ENCODE results near the gene SS18. TPM values are rescaled to one million over a fixed set of nuclear protein-coding genes. Genes with fewer than 3 reads are reported as not detected.

SS18 gene
- total and polyA plus RNA-seq, 2 of the 13 experiments (the other 11 are each of a cell fraction or from before 2014, with no cell fraction given), result 49.2 to 82.7 TPM

- TF ChIP-seq, protein P1, sequence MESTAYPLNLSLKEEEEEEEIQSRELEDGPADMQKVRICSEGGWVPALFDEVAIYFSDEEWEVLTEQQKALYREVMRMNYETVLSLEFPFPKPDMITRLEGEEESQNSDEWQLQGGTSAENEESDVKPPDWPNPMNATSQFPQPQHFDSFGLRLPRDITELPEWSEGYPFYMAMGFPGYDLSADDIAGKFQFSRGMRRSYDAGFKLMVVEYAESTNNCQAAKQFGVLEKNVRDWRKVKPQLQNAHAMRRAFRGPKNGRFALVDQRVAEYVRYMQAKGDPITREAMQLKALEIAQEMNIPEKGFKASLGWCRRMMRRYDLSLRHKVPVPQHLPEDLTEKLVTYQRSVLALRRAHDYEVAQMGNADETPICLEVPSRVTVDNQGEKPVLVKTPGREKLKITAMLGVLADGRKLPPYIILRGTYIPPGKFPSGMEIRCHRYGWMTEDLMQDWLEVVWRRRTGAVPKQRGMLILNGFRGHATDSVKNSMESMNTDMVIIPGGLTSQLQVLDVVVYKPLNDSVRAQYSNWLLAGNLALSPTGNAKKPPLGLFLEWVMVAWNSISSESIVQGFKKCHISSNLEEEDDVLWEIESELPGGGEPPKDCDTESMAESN (CRISPR knock-in tag; conservative IDR thresholded peaks at IDR 0.05), result peak; percentile 46; the same call in 1 of the 2 replicates
- TF ChIP-seq ZNF780A (CRISPR knock-in tag; IDR thresholded peaks at IDR 0.05) (peak; percentile 66; the same call in 1 of the 2 replicates), KLF6 (CRISPR knock-in tag; IDR thresholded peaks at IDR 0.05) (peak; percentile 88), ZNF124 (CRISPR knock-in tag; IDR thresholded peaks at IDR 0.05) (0 out of 2 replicates have a peak, but pooled peaks have one; percentile 41), PAXIP1 (CRISPR knock-in tag; conservative IDR thresholded peaks at IDR 0.05) (no peak), PHF20 (CRISPR knock-in tag; IDR thresholded peaks at IDR 0.05) (peak; percentile 54), SP2 (CRISPR knock-in tag; IDR thresholded peaks at IDR 0.05) (peak; percentile 48; the same call in 1 of the 2 replicates), ZNF501 (CRISPR knock-in tag; IDR thresholded peaks at IDR 0.05) (no peak; the same call in 1 of the 2 replicates), CREB1 (IDR thresholded peaks at IDR 0.05) (no peak), CREB1 (CRISPR knock-in tag; IDR thresholded peaks at IDR 0.05) (0 out of 2 replicates have a peak, but pooled peaks have one; percentile 8), TEF (CRISPR knock-in tag; IDR thresholded peaks at IDR 0.05) (0 out of 2 replicates have a peak, but pooled peaks have one; percentile 42), ZNF710 (CRISPR knock-in tag; IDR thresholded peaks at IDR 0.05; ENCODE audit: borderline replicate concordance) (peak; percentile 55; the same call in 1 of the 2 replicates), PHF21A (CRISPR knock-in tag; IDR thresholded peaks at IDR 0.05) (peak; percentile 10; the same call in 1 of the 2 replicates), KLF16 (CRISPR knock-in tag; IDR thresholded peaks at IDR 0.05) (peak; percentile 3 to 43; a peak in 1 of 4 replicates), KDM1A (CRISPR knock-in tag; IDR thresholded peaks at IDR 0.05) (peak; percentile 10; the same call in 1 of the 2 replicates), ZNF44 (CRISPR knock-in tag; IDR thresholded peaks at IDR 0.05) (no peak), ZNF329 (CRISPR knock-in tag; IDR thresholded peaks at IDR 0.05; ENCODE audit: low read depth) (peak; percentile 65)
- TF ChIP-seq, protein P2, sequence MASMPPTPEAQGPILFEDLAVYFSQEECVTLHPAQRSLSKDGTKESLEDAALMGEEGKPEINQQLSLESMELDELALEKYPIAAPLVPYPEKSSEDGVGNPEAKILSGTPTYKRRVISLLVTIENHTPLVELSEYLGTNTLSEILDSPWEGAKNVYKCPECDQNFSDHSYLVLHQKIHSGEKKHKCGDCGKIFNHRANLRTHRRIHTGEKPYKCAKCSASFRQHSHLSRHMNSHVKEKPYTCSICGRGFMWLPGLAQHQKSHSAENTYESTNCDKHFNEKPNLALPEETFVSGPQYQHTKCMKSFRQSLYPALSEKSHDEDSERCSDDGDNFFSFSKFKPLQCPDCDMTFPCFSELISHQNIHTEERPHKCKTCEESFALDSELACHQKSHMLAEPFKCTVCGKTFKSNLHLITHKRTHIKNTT (CRISPR knock-in tag; IDR thresholded peaks at IDR 0.05), result no peak
Observed at GRCh38 chr18:26090130-26091046, at the start of gene SS18 (continued).

All from HepG2 (cell line).